Measurements from ENCODE around the gene COX7A1.

- no peak for TF ChIP-seq CTCF (IDR thresholded peaks at IDR 0.05; ENCODE audit: insufficient read depth, low read depth, low read length)
- no peak for TF ChIP-seq EZH2 (IDR thresholded peaks at IDR 0.05; ENCODE audit: insufficient read depth, low read length)
Observed at GRCh38 chr19:36136964-36137686, 15.1 kb downstream of the COX7A1 start.
